T-helper 17 cell (primary cell): ENCODE measurements around the gene SIDT1. TPM values are rescaled to one million over a fixed set of nuclear protein-coding genes. Genes with fewer than 3 reads are reported as not detected.

Source experiments
- ATAC-seq: fragments of 150-1000 bp; cut with Tn5 transposase; 2 replicates; pipeline ENCODE4 v1.10.0; 2021; ENCODE audit warnings: mild to moderate bottlenecking, moderate library complexity
- DNase-seq, 3 donors: peaks; one replicate each; pipeline versions ENCODE4 v3.0.0 to v3.0.0-alpha.2; 2020 to 2021
- H3K9me3 ChIP-seq: one replicate; pipeline ENCODE4 v1.7.0; 2013; ENCODE audit warnings: low read length, mild to moderate bottlenecking; ENCODE audit not compliant: control insufficient read depth, poor library complexity, severe bottlenecking
- H3K27ac Mint-ChIP-seq: one replicate; pipeline ENCODE4 v1.8.0; 2022; ENCODE audit warnings: mild to moderate bottlenecking, moderate library complexity, mixed read lengths
- H3K27me3 Mint-ChIP-seq: one replicate; pipeline ENCODE4 v1.8.0; 2022; ENCODE audit warnings: mixed read lengths
- H3K36me3 Mint-ChIP-seq: one replicate; pipeline ENCODE4 v1.8.0; 2022; ENCODE audit warnings: low read depth, mixed read lengths
- H3K4me1 Mint-ChIP-seq: one replicate; pipeline ENCODE4 v1.8.0; 2022; ENCODE audit warnings: mild to moderate bottlenecking, mixed read lengths
- H3K4me3 Mint-ChIP-seq: one replicate; pipeline ENCODE4 v1.8.0; 2022; ENCODE audit warnings: mild to moderate bottlenecking, moderate library complexity, mixed read lengths
- total RNA-seq, 4 donors: library from RNA in 2 of 4; stranded (reverse) in 2 of 4; gene quantifications; one replicate each; pipeline ENCODE4 v1.2.3 and lab custom pipeline; 2022 to 2026

Gene SIDT1
- total RNA-seq, 2 donors from 2014 or later, result 53.8 to 62.5 TPM

DNA sequence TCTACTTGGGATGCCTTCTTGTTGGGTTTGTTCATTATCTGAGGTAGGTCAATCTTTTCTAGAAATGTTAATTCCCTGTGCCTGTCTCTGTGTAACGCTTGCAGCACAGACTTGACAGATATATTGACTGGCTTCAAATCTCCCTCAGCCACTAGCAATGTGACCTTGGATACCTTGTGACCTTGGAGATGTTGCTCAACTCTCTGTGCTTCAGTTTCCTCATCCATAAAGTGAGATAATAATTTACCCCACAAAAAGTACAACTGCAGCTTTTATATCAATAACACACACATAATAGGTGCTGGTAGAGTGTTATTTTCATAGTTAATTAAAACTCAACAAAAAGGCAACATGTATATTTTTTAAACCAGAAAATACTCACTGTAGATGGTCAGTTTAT lies 52.9 kb downstream of the SIDT1 start:
- DNase-seq (no peak), ATAC-seq (no peak)
- H3K9me3 ChIP-seq, result no peaks in the 10 kb centered on the region
- Mint-ChIP-seq H3K4me3 (no peak overlapping the region), H3K27ac (no peak overlapping the region), H3K27me3 (no peaks in the 10 kb centered on the region), H3K36me3 (peaks cover 8% of the 10 kb centered on the region), H3K4me1 (peaks cover 2% of the 10 kb centered on the region)

GRCh38 chr3:113585720-113586119 lies 53.4 kb downstream of the SIDT1 start:
- DNase-seq (no peak), ATAC-seq (no peak)
- H3K36me3 Mint-ChIP-seq, result peaks cover 6% of the 10 kb centered on the region
- H3K27ac Mint-ChIP-seq, result no peak overlapping the region
- H3K4me3 Mint-ChIP-seq, result no peak overlapping the region
- H3K4me1 Mint-ChIP-seq, result peaks cover 2% of the 10 kb centered on the region
- no peaks in the 10 kb centered on the region for H3K27me3 Mint-ChIP-seq
- H3K9me3 ChIP-seq, result no peaks in the 10 kb centered on the region

DNA sequence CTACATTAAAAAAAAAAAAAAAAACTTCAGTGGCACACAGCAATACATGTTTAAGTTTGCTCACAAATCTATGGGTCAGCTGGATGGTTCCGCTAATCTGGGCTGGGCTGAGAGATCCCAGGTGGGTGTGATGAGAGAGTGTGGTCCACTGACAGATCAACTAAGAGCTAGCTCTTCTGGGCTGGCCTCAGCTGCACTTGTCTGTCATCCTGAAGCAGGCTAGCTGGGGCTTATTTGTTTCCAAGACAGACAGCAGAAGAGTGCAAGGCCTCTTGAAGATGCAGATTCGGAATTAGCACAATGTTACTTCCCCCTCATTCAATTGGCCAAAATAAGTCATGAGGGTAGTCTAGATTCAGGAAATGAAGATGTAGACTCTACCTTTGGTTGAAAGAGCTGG lies 56.5 kb downstream of the SIDT1 start:
- H3K9me3 ChIP-seq, result no peaks in the 10 kb centered on the region
- ATAC-seq, result no peak
- peaks cover 2% of the 10 kb centered on the region for H3K4me1 Mint-ChIP-seq
- H3K27ac Mint-ChIP-seq, result no peak overlapping the region
- H3K36me3 Mint-ChIP-seq, result peaks cover 3% of the 10 kb centered on the region
- H3K27me3 Mint-ChIP-seq, result no peaks in the 10 kb centered on the region
- no peak for DNase-seq
- no peak overlapping the region for H3K4me3 Mint-ChIP-seq

DNA sequence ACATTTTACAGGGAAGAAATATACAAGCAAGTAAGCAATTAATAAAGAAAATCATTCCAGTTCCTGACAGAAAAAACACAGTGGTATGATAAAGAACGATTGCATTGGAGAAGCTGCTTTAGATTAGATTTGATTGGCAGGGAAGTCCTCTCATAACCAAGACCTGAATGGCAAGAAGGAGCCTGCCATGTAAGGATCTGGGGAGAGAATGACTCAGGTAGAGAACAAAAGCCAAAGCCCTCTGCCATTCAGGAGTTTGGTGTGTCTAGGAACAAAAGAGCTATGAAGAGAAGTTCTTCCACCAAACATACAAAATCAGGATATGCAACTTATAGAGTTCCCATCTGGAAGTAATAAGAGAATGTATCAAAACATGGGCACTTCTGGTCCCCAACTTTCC lies 57.6 kb downstream of the SIDT1 start:
- Mint-ChIP-seq H3K36me3 (peaks cover 3% of the 10 kb centered on the region), H3K4me3 (no peak overlapping the region), H3K27me3 (no peaks in the 10 kb centered on the region), H3K27ac (no peak overlapping the region), H3K4me1 (peaks cover 2% of the 10 kb centered on the region)
- H3K9me3 ChIP-seq, result no peaks in the 10 kb centered on the region
- DNase-seq (no peak), ATAC-seq (no peak)

GRCh38 chr3:113590983-113591382 lies 58.6 kb downstream of the SIDT1 start:
- H3K9me3 ChIP-seq, result no peaks in the 10 kb centered on the region
- H3K27ac Mint-ChIP-seq, result peak overlapping the region; percentile 16
- H3K36me3 Mint-ChIP-seq, result no peaks in the 10 kb centered on the region
- peaks cover 2% of the 10 kb centered on the region for H3K4me1 Mint-ChIP-seq
- ATAC-seq, result no peak
- no peaks in the 10 kb centered on the region for H3K27me3 Mint-ChIP-seq
- no peak overlapping the region for H3K4me3 Mint-ChIP-seq
- DNase-seq, result no peak

DNA sequence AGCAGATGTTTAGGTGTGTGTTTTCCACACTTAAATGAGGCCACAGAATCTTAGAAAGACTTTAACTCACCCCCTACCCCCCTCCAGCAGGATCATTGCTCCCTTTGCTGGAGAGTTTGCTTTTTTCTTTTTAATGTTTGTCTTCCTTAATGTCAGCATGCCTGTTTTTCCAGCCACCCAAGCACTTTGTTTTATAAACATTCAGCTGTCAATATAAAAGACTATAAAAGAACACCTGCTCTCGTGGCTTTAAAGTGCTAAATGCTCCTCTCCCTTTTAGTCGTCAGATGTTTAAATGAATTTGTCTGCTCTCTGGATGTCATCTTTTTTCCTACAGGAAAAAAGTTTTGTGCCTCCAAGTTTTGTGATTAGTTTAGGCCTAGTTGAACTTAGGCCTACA lies 61.7 kb downstream of the SIDT1 start:
- no peaks in the 10 kb centered on the region for H3K4me1 Mint-ChIP-seq
- DNase-seq (no peak), ATAC-seq (no peak)
- no peaks in the 10 kb centered on the region for H3K9me3 ChIP-seq
- no peaks in the 10 kb centered on the region for H3K27me3 Mint-ChIP-seq
- no peak overlapping the region for H3K27ac Mint-ChIP-seq
- H3K36me3 Mint-ChIP-seq, result peaks cover 2% of the 10 kb centered on the region
- H3K4me3 Mint-ChIP-seq, result no peak overlapping the region

- Mint-ChIP-seq H3K27me3 (no peaks in the 10 kb centered on the region), H3K36me3 (peaks cover 2% of the 10 kb centered on the region), H3K4me1 (no peaks in the 10 kb centered on the region), H3K4me3 (no peak overlapping the region), H3K27ac (no peak overlapping the region)
- ATAC-seq (no peak), DNase-seq (no peak)
- H3K9me3 ChIP-seq, result no peaks in the 10 kb centered on the region
Observed at GRCh38 chr3:113597596-113598354, 65.4 kb downstream of the SIDT1 start.

DNA sequence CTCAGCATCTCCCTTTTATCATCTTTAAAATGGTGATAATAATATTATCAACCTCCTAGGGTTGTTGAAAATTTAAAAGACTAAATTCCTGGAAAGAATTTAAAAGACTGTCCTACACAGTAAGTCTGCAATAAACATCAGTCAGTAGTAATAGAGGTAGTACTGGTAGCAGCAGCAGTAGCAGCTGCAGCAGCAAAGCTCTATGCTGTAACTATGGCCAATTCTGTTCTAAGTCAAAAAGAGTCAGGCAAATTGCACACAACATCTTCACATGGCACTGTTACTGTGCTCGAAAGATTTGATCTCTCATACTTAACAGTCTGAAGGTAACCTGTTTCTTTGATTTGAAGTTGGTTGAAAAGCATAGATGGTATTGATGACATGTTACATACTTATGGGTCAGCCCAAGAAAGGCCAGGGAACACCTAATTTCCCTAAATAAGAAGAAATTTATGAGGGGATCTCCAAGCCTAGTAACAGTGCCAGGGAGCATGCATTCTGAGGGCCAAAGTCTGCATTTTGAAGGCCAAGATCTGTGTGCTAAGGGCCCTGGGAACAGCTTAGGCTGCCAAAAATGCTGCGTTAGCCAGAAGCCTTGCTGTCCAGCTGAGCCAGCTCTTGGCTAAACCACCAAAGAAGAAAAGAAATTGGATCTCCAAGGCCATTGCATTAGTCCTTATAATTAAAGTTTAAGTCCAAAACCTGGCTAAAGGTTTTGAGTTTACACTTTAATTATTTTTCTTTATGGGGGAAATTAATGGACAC lies 68.2 kb downstream of the SIDT1 start:
- H3K27ac Mint-ChIP-seq, result no peak overlapping the region
- no peak overlapping the region for H3K4me3 Mint-ChIP-seq
- H3K36me3 Mint-ChIP-seq, result peaks cover 2% of the 10 kb centered on the region
- H3K27me3 Mint-ChIP-seq, result no peaks in the 10 kb centered on the region
- DNase-seq, result no peak
- H3K9me3 ChIP-seq, result no peaks in the 10 kb centered on the region
- no peak for ATAC-seq
- peaks cover 2% of the 10 kb centered on the region for H3K4me1 Mint-ChIP-seq

GRCh38 chr3:113601240-113601639 lies 68.9 kb downstream of the SIDT1 start:
- no peak for DNase-seq
- Mint-ChIP-seq H3K4me3 (no peak overlapping the region), H3K4me1 (peaks cover 4% of the 10 kb centered on the region), H3K27me3 (no peaks in the 10 kb centered on the region), H3K27ac (no peak overlapping the region), H3K36me3 (peaks cover 2% of the 10 kb centered on the region)
- ATAC-seq, result no peak
- H3K9me3 ChIP-seq, result no peaks in the 10 kb centered on the region

DNA sequence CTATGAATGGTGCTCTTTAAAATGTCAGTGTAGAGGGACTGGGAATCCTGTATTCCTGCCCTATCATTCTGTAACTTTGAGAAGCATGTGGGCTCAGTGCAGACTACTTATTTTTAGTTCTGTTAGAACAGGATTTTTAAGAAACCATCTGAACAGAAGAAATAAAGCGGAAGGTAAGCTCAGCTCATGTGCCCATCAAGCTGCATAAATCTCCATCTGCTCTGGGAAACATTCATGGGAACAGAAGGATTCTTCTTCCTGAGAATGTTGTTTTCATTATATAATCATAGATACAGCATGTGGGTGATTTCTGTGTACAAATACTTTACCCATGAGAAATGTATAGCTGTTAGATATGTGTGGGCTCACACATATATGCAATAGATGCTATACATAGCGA lies 69.9 kb downstream of the SIDT1 start:
- Mint-ChIP-seq H3K27me3 (no peaks in the 10 kb centered on the region), H3K27ac (no peak overlapping the region)
- ATAC-seq, result no peak

DNA sequence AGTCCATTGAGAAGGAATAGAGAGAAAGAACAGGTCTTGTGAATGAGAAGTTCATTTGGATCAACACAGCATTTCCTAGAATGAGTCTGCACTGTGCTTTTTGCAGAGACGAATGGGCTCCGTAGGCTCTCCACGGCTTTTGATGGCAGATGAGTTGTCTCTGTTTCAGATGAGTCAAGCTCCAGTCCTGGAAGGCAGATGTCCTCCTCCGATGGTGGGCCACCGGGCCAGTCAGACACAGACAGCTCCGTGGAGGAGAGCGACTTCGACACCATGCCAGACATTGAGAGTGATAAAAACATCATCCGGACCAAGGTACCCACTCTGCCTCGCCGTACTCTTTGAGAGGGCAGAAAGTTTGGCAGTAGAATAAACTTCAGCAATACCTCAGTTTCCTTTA lies 70.5 kb downstream of the SIDT1 start:
- no peak for ATAC-seq
- no peaks in the 10 kb centered on the region for H3K27me3 Mint-ChIP-seq

More for the DNA sequence above, 69.9 kb downstream of the SIDT1 start:
- Mint-ChIP-seq H3K4me1 (peaks cover 15% of the 10 kb centered on the region), H3K4me3 (no peak overlapping the region), H3K36me3 (peaks cover 2% of the 10 kb centered on the region)
- no peak for DNase-seq
- H3K9me3 ChIP-seq, result no peaks in the 10 kb centered on the region

GRCh38 chr3:113606539-113607218 lies 74.3 kb downstream of the SIDT1 start:
- Mint-ChIP-seq H3K4me1 (peaks cover 20% of the 10 kb centered on the region), H3K27me3 (no peaks in the 10 kb centered on the region), H3K36me3 (peaks cover 3% of the 10 kb centered on the region), H3K27ac (peak overlapping the region; percentile 75), H3K4me3 (peak overlapping the region; percentile 52)
- DNase-seq, result no peak
- peak; percentile 89 for ATAC-seq
- H3K9me3 ChIP-seq, result no peaks in the 10 kb centered on the region

More for the DNA sequence above, 70.5 kb downstream of the SIDT1 start:
- Mint-ChIP-seq H3K4me1 (peaks cover 16% of the 10 kb centered on the region), H3K4me3 (no peak overlapping the region), H3K27ac (no peak overlapping the region), H3K36me3 (peaks cover 2% of the 10 kb centered on the region)
- H3K9me3 ChIP-seq, result no peaks in the 10 kb centered on the region
- no peak for DNase-seq

GRCh38 chr3:113607219-113607596 lies 74.9 kb downstream of the SIDT1 start:
- no peaks in the 10 kb centered on the region for H3K9me3 ChIP-seq
- H3K36me3 Mint-ChIP-seq, result peaks cover 3% of the 10 kb centered on the region
- no peaks in the 10 kb centered on the region for H3K27me3 Mint-ChIP-seq
- DNase-seq (no peak), ATAC-seq (peak; percentile 8)
- peaks cover 20% of the 10 kb centered on the region for H3K4me1 Mint-ChIP-seq
- H3K27ac Mint-ChIP-seq, result peak overlapping the region; percentile 75
- H3K4me3 Mint-ChIP-seq, result peak overlapping the region; percentile 52
